Vagina (tissue), 2 donors: ENCODE data around the gene SH2D6. TPM values are rescaled to one million over a fixed set of nuclear protein-coding genes. Genes with fewer than 3 reads are reported as not detected.

Source experiments
- DNase-seq, 2 donors: peaks; one replicate each; pipeline ENCODE4 v3.0.0-alpha.2; 2017; ENCODE audit errors: extremely low spot score in 2 of 2
- H3K27ac ChIP-seq: fragments of 200-600 bp; sonication (generic); one replicate; pipeline ENCODE4 v1.5.1; 2019
- H3K27me3 ChIP-seq: fragments of 200-600 bp; sonication (generic); one replicate; pipeline ENCODE4 v1.5.1; 2019
- H3K36me3 ChIP-seq, 2 donors: fragments of 200-600 bp; sonication (generic); one replicate each; pipeline ENCODE4 v1.5.1; 2017 to 2019
- H3K4me1 ChIP-seq: fragments of 200-600 bp; sonication (generic); one replicate; pipeline ENCODE4 v1.5.1; 2019
- H3K4me3 ChIP-seq, 2 donors: fragments of 200-600 bp; sonication (generic); 1 replicate in 1 of 2; 2 replicates in 1 of 2; pipeline ENCODE4 v1.5.1; 2016 to 2019
- H3K9me3 ChIP-seq: fragments of 200-600 bp; sonication (generic); one replicate; pipeline ENCODE4 v1.5.1; 2019
- POLR2A ChIP-seq, 2 donors: fragments of 450-650 bp; IDR thresholded peaks; one replicate each; pipeline ENCODE4 v1.6.1; 2017; ENCODE audit warnings: antibody characterized with exemption in 2 of 2, mild to moderate bottlenecking in 2 of 2, moderate library complexity in 2 of 2
- POLR2AphosphoS5 ChIP-seq, 2 donors: sonication (generic); formaldehyde crosslinking; IDR thresholded peaks; one replicate each; pipeline ENCODE4 v1.9.0; 2017; ENCODE audit warnings: antibody characterized with exemption in 2 of 2, mild to moderate bottlenecking in 2 of 2, low read depth in 1 of 2; ENCODE audit not compliant: insufficient read depth in 1 of 2
- intact Hi-C: fragments of 100-400 bp; cut with DNase I; formaldehyde crosslinking; loops from one replicate; pipeline ENCODE4 v1.15.1; 2023
- total RNA-seq: library from RNA; depleted of rRNA; stranded (reverse); fragments of >200 nt; gene quantifications from one replicate; pipeline ENCODE4 v1.2.3, GENCODE V29; 2016
- TF ChIP-seq, protein P1 (sequence below), 3 experiments: fragments of 450-650 bp in 2 of 3; fragments of 200-600 bp in 1 of 3; sonication (generic) in 1 of 3; IDR thresholded peaks; one replicate each; pipeline ENCODE4 v1.5.1; 2017 to 2019; ENCODE audit warnings: antibody characterized with exemption in 3 of 3, mild to moderate bottlenecking in 2 of 3, moderate library complexity in 2 of 3

The SH2D6 gene
- total RNA-seq, 1 donor from 2014 or later = not detected

DNA sequence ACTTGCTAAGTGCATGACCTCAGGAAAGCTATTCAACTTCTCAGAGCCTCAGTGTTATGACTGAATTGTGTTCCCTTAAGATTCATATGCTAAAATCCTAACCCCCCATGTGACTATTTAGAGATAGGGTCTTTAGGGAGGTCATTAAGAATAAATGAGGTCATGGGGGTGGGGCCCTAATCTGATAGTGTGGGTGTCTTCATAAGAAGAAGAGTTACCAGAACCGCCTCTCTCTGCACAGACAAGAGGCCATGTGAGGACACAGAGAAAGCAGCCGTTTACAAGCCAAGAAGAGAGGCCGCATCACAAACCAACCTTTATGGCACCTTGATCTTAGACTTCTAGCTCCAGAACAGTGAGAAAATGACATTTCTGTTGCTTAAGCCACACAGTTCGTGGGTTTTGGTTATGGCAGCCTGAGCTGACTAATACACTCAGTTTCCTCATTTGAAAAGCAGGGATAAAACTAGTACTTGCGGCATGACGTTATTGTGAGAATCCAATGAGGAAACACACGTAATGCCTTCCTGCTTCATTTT is 9.9 kb downstream of the SH2D6 start:
- TF ChIP-seq, protein P1, sequence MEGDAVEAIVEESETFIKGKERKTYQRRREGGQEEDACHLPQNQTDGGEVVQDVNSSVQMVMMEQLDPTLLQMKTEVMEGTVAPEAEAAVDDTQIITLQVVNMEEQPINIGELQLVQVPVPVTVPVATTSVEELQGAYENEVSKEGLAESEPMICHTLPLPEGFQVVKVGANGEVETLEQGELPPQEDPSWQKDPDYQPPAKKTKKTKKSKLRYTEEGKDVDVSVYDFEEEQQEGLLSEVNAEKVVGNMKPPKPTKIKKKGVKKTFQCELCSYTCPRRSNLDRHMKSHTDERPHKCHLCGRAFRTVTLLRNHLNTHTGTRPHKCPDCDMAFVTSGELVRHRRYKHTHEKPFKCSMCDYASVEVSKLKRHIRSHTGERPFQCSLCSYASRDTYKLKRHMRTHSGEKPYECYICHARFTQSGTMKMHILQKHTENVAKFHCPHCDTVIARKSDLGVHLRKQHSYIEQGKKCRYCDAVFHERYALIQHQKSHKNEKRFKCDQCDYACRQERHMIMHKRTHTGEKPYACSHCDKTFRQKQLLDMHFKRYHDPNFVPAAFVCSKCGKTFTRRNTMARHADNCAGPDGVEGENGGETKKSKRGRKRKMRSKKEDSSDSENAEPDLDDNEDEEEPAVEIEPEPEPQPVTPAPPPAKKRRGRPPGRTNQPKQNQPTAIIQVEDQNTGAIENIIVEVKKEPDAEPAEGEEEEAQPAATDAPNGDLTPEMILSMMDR (IDR thresholded peaks at IDR 0.05) = no peak
- TF ChIP-seq POLR2AphosphoS5 (IDR thresholded peaks at IDR 0.05; ENCODE audit: insufficient read depth in 1 of 2, low read depth in 1 of 2) = no peak
- TF ChIP-seq POLR2A (IDR thresholded peaks at IDR 0.05) = no peak
- intact Hi-C loops = no loop called here
- no peaks in the 10 kb centered on the region for H3K9me3 ChIP-seq

DNA sequence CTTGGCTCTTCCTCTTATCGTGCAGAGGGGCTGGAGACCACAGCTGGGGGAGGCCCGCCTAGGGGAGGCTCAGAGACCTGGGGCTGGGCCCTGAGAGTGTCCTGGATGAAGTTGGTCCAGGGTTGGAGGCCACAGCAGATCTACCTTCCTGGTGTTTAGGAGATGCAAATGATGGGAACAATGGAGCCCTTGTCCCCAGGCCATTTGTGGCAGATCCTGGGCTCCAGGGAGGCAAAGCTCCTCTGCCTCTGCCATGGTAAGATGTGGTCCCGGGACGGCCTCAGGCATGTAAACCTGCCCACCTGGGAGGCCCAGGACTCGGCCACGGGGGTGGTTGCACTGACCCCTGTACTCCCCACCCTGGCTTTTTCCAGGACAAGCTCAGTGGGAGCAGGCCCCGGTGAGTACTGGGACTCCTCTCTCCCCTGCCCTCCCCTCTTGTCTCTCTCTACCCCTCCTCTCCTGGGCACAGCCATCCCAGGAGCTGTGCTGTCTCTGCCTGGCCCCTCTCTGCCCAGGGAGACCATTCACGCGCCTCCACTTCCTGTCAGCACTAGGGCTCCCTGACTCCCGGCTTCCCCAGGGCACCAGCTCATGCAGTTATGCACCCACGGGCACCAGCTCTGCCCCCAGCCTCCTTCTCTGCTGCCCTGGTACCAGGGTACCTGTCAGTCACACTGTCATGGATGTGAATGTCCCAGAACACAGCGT is 10.9 kb downstream of the SH2D6 start:
- Histone ChIP-seq H3K27ac (no peak overlapping the region), H3K4me3 (no peak overlapping the region), H3K9me3 (no peaks in the 10 kb centered on the region), H3K36me3 (no peaks in the 10 kb centered on the region), H3K4me1 (peaks cover 19% of the 10 kb centered on the region), H3K27me3 (no peaks in the 10 kb centered on the region)
- TF ChIP-seq, protein P1 (IDR thresholded peaks at IDR 0.05) = no peak
- intact Hi-C loops = no loop called here
- DNase-seq = no peak

More for the DNA sequence above, 9.9 kb downstream of the SH2D6 start:
- Histone ChIP-seq H3K27me3 (no peaks in the 10 kb centered on the region), H3K4me3 (no peak overlapping the region), H3K4me1 (peaks cover 10% of the 10 kb centered on the region), H3K27ac (no peak overlapping the region), H3K36me3 (no peaks in the 10 kb centered on the region)
- no peak for DNase-seq

DNA sequence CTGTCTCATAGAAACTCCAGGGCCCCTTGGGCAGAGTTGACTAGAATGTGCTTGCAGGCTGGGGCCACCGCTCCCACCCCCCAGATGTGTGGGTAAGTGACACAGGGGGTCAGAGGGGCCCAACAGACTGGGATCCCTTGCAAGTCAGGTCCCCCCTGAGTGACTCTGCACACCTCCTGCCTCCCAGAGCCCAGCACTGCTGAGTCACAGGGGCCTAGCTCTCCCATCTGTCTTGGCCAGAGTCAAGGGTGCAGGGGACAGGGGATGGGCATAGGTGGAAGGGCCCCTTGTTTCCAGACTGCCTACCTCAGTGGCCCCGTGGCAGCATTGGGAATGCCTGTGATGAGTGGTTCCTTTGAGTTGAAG is 11.4 kb downstream of the SH2D6 start:
- TF ChIP-seq, protein P1 (IDR thresholded peaks at IDR 0.05) = no peak
- TF ChIP-seq POLR2AphosphoS5 (IDR thresholded peaks at IDR 0.05; ENCODE audit: insufficient read depth in 1 of 2, low read depth in 1 of 2) (no peak), POLR2A (IDR thresholded peaks at IDR 0.05) (no peak)
- intact Hi-C loops = no loop called here
- Histone ChIP-seq H3K27me3 (no peaks in the 10 kb centered on the region), H3K4me3 (no peak overlapping the region), H3K9me3 (no peaks in the 10 kb centered on the region), H3K4me1 (peaks cover 25% of the 10 kb centered on the region), H3K27ac (no peak overlapping the region), H3K36me3 (no peaks in the 10 kb centered on the region)
- no peak for DNase-seq

DNA sequence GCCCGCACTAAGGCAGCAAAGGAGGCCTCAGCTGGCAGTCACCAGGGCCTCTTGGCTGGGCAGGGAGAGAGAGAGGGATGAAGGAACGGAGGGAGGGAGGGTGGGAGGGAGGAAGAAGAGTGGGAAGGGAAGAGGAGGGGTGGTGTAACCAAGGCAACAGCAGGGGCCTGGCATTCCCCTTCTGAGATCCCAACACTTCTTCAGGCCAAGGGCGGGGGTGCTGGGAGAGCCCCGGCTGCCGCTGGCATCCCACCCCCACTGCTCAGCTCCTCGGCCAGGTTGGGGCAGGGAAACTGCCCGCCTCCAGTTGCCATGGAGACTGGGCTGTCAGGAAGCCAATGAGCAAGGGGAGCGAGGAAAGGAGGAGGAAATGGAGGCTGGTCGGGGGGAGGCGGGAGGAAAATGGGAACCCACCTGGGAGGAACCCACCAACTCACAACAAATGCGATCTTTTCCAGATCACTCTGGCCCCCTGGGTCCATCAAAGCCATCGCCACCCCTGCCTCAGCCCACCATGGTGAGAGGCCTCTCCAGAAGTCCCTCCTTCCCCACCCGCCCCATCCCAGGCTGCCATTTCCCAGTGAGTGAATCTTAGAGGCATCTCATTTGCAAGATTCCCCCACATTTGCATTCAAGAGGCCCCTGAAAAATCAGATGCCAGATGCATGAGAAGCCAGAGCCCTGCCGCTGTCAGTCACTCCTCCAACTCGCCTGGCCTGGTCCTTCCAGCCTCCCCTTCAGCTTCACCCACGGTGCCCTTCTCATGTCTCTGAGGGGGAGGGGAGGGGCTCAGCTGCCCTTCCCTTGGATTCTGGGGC is 12.4 kb downstream of the SH2D6 start:
- Histone ChIP-seq H3K36me3 (no peaks in the 10 kb centered on the region), H3K27me3 (no peaks in the 10 kb centered on the region), H3K4me1 (peaks cover 27% of the 10 kb centered on the region), H3K27ac (no peak overlapping the region), H3K4me3 (no peak overlapping the region), H3K9me3 (no peaks in the 10 kb centered on the region)
- TF ChIP-seq, protein P1 (IDR thresholded peaks at IDR 0.05) = no peak
- no peak for TF ChIP-seq POLR2AphosphoS5 (IDR thresholded peaks at IDR 0.05; ENCODE audit: insufficient read depth in 1 of 2, low read depth in 1 of 2)
- TF ChIP-seq POLR2A (IDR thresholded peaks at IDR 0.05) = no peak
- DNase-seq = no peak
- intact Hi-C loops = no loop called here
